H1 (cell line): Measurements from ENCODE around the gene DCHS1. TPM values are rescaled to one million over a fixed set of nuclear protein-coding genes. Genes with fewer than 3 reads are reported as not detected.

ENCODE experiments used
- CTCF ChIA-PET: fragments of 300-600 bp; sonication (Branson Sonifier 250); formaldehyde crosslinking; loops from one replicate; lab custom pipeline; 2021; ENCODE audit not compliant: partially characterized antibody; lab: Charles Lee
- POLR2A ChIA-PET: fragments of 300-600 bp; sonication (Branson Sonifier 250); formaldehyde crosslinking; loops from one replicate; lab custom pipeline; 2021; ENCODE audit warnings: inconsistent platforms; ENCODE audit not compliant: partially characterized antibody; lab: Charles Lee
- DNase-seq, 2 experiments: peaks; one replicate each; pipeline versions ENCODE4 v3.0.0 to v3.0.0-alpha.2; 2010 to 2022; ENCODE audit warnings: low spot score in 2 of 2, low read depth in 1 of 2, mixed read lengths in 1 of 2
- FAIRE-seq: peaks from 2 replicates; lab custom pipeline; 2011; peaks lifted over from hg19 to GRCh38; lab: Jason Lieb, UNC
- H2AFZ ChIP-seq: 2 replicates; pipeline ENCODE4 v1.8.1; 2012; ENCODE audit warnings: low read length, inconsistent platforms
- H2AK5ac ChIP-seq: 2 replicates; pipeline ENCODE4 v1.6.1; 2013; ENCODE audit warnings: low read depth, low read length
- H2BK120ac ChIP-seq: replicated peaks from 2 replicates; pipeline ENCODE3; 2013; ENCODE audit warnings: low read depth, low read length, inconsistent platforms
- H2BK12ac ChIP-seq: 2 replicates; pipeline ENCODE4 v1.6.1; 2013; ENCODE audit warnings: low read depth, low read length
- H2BK15ac ChIP-seq: 2 replicates; pipeline ENCODE4 v1.6.1; 2013; ENCODE audit warnings: low read length
- H2BK20ac ChIP-seq: 2 replicates; pipeline ENCODE4 v1.6.1; 2013; ENCODE audit warnings: low read length
- H2BK5ac ChIP-seq: 2 replicates; pipeline ENCODE4 v1.6.1; 2013; ENCODE audit warnings: low read depth, low read length
- H3K14ac ChIP-seq: 2 replicates; pipeline ENCODE4 v1.6.1; 2013; ENCODE audit warnings: inconsistent platforms; ENCODE audit not compliant: insufficient read length
- H3K18ac ChIP-seq: 2 replicates; pipeline ENCODE4 v1.6.1; 2013; ENCODE audit warnings: low read length; ENCODE audit errors: extremely low read depth
- H3K23ac ChIP-seq: 2 replicates; pipeline ENCODE4 v1.6.1; 2013; ENCODE audit warnings: inconsistent platforms; ENCODE audit not compliant: insufficient read length
- H3K23me2 ChIP-seq: 2 replicates; pipeline ENCODE4 v1.6.1; 2013; ENCODE audit warnings: low read depth, low read length
- H3K27ac ChIP-seq: 2 replicates; pipeline ENCODE4 v1.6.1; 2011; ENCODE audit warnings: low read depth, low read length, inconsistent platforms
- H3K27me3 ChIP-seq, 4 experiments: replicated peaks in 1 of 4; 1 replicate in 1 of 4; 2 replicates in 3 of 4; pipeline versions ENCODE4 v1.6.1 to v1.8.1; 2011 to 2013; ENCODE audit warnings: low read length in 3 of 4, mild to moderate bottlenecking in 3 of 4, inconsistent platforms in 2 of 4, mixed read lengths in 2 of 4, moderate library complexity in 1 of 4; ENCODE audit not compliant: control insufficient read depth in 3 of 4, insufficient read depth in 3 of 4; ENCODE audit errors: extremely low read depth in 1 of 4
- H3K36me3 ChIP-seq, 4 experiments: 2 replicates each; pipeline versions ENCODE4 v1.6.1 to v1.8.1; 2011 to 2013; ENCODE audit warnings: mild to moderate bottlenecking in 4 of 4, low read length in 3 of 4, moderate library complexity in 2 of 4, control low read depth in 1 of 4, inconsistent platforms in 1 of 4; ENCODE audit not compliant: insufficient read depth in 4 of 4, control insufficient read depth in 2 of 4
- H3K4ac ChIP-seq: replicated peaks from 2 replicates; pipeline ENCODE3; 2013; ENCODE audit warnings: low read length, low read depth, mixed read lengths, inconsistent platforms; ENCODE audit not compliant: insufficient read length
- H3K4me1 ChIP-seq, 4 experiments: replicated peaks in 1 of 4; 1 replicate in 1 of 4; 2 replicates in 3 of 4; pipeline versions ENCODE4 v1.6.1 to v1.8.1; 2011 to 2013; ENCODE audit warnings: low read length in 3 of 4, inconsistent platforms in 2 of 4, mixed read lengths in 1 of 4; ENCODE audit not compliant: insufficient read depth in 4 of 4, control insufficient read depth in 3 of 4
- H3K4me2 ChIP-seq, 2 experiments: 2 replicates each; pipeline versions ENCODE4 v1.6.1 to v1.8.1; 2011 to 2013; ENCODE audit warnings: low read depth in 2 of 2, low read length in 2 of 2, control low read depth in 1 of 2, inconsistent platforms in 1 of 2, mild to moderate bottlenecking in 1 of 2; ENCODE audit not compliant: insufficient read depth in 1 of 2
- H3K4me3 ChIP-seq, 4 experiments: fragments of 200-600, 300-600 bp in 1 of 4; sonication (generic), shearing (Covaris generic), sonication (Bioruptor Twin) in 1 of 4; 2 replicates each; pipeline versions ENCODE4 v1.5.1 to v1.8.1; 2011 to 2016; ENCODE audit warnings: low read length in 4 of 4, low read depth in 3 of 4, control low read depth in 2 of 4, inconsistent platforms in 2 of 4, mild to moderate bottlenecking in 2 of 4, mixed read lengths in 1 of 4, moderate library complexity in 1 of 4; ENCODE audit not compliant: insufficient read depth in 2 of 4; ENCODE audit errors: extremely low read depth in 1 of 4
- H3K56ac ChIP-seq: replicated peaks from 2 replicates; pipeline ENCODE3; 2013; ENCODE audit warnings: low read depth, mild to moderate bottlenecking, mixed read lengths, low read length, inconsistent platforms; ENCODE audit not compliant: insufficient read length
- H3K79me1 ChIP-seq: 2 replicates; pipeline ENCODE4 v1.6.1; 2013; ENCODE audit warnings: low read depth, low read length, control low read depth
- H3K79me2 ChIP-seq, 2 experiments: 2 replicates each; pipeline versions ENCODE4 v1.6.1 to v1.8.1; 2012 to 2013; ENCODE audit warnings: low read length in 2 of 2, mild to moderate bottlenecking in 2 of 2, inconsistent platforms in 1 of 2; ENCODE audit not compliant: insufficient read depth in 2 of 2, control insufficient read depth in 1 of 2
- H3K9ac ChIP-seq, 4 experiments: replicated peaks in 1 of 4; 1 replicate in 1 of 4; 2 replicates in 3 of 4; pipeline versions ENCODE4 v1.6.1 to v1.8.1; 2011 to 2013; ENCODE audit warnings: low read depth in 3 of 4, low read length in 3 of 4, control low read depth in 2 of 4, mild to moderate bottlenecking in 2 of 4, moderate library complexity in 2 of 4, inconsistent platforms in 1 of 4; ENCODE audit errors: extremely low read depth in 1 of 4
- H3K9me3 ChIP-seq, 2 experiments: 2 replicates each; pipeline versions ENCODE4 v1.6.1 to v1.8.1; 2012 to 2013; ENCODE audit warnings: mild to moderate bottlenecking in 2 of 2, moderate library complexity in 2 of 2, control low read depth in 1 of 2, inconsistent platforms in 1 of 2, low read depth in 1 of 2, low read length in 1 of 2, mixed read lengths in 1 of 2; ENCODE audit not compliant: insufficient read depth in 2 of 2
- H4K20me1 ChIP-seq, 2 experiments: replicated peaks in 1 of 2; 2 replicates each; pipeline versions ENCODE3 to v1.8.1; 2011 to 2013; ENCODE audit warnings: inconsistent platforms in 2 of 2, low read length in 2 of 2, mild to moderate bottlenecking in 1 of 2; ENCODE audit not compliant: insufficient read depth in 2 of 2, control insufficient read depth in 1 of 2
- H4K5ac ChIP-seq: 2 replicates; pipeline ENCODE4 v1.6.1; 2013; ENCODE audit warnings: low read length, low read depth, mixed read lengths, inconsistent platforms; ENCODE audit not compliant: insufficient read length
- H4K8ac ChIP-seq: 2 replicates; pipeline ENCODE4 v1.8.0; 2013; ENCODE audit warnings: mild to moderate bottlenecking, moderate library complexity, low read length, inconsistent platforms; ENCODE audit not compliant: insufficient read depth; ENCODE audit errors: extremely low read depth
- H4K91ac ChIP-seq: replicated peaks from 2 replicates; pipeline ENCODE3; 2013; ENCODE audit warnings: low read length, mixed read lengths, inconsistent platforms; ENCODE audit not compliant: insufficient read length
- CTBP2 ChIP-seq: IDR thresholded peaks from 2 replicates; pipeline ENCODE4 v1.7.0; 2011; ENCODE audit warnings: borderline replicate concordance, mild to moderate bottlenecking, moderate library complexity, mixed read lengths, low read length; ENCODE audit not compliant: insufficient read depth, insufficient read length
- KDM4A ChIP-seq: IDR thresholded peaks from one replicate; pipeline ENCODE4 v1.7.1; 2012; ENCODE audit warnings: low read depth, mild to moderate bottlenecking, moderate library complexity, low read length, inconsistent platforms; ENCODE audit not compliant: severe bottlenecking
- WGBS, 2 experiments: shearing (Covaris generic) in 1 of 2; methylation state at CpG; one replicate each; pipeline versions ENCODE4 v1.1.6 to v1.1.7; 2013 to 2015; ENCODE audit warnings: low lambda C conversion rate in 2 of 2, mixed read lengths in 2 of 2, inconsistent platforms in 1 of 2, low coverage in 1 of 2, missing lambda C conversion rate in 1 of 2; ENCODE audit not compliant: insufficient replicate concordance in 2 of 2, insufficient coverage in 1 of 2, insufficient read length in 1 of 2; ENCODE audit errors: extremely low coverage in 1 of 2, missing lambda C conversion rate in 1 of 2; 5-methylcytosine and 5-hydroxymethylcytosine counted together
- long read RNA-seq, 2 experiments: library from RNA in 1 of 2; library from capped mRNA in 1 of 2; stranded (forward); transcript quantifications; one replicate each; pipeline ENCODE4 v2.0.0, GENCODE V29; 2021; ENCODE audit warnings: inconsistent platforms in 1 of 2
- polyA minus RNA-seq, 3 experiments: library from RNA; depleted of rRNA, polyadenylated mRNA; stranded (reverse); fragments of >200 nt; gene quantifications; 1 replicate in 2 of 3; 2 replicates in 1 of 3; pipeline ENCODE4 v1.2.3, GENCODE V29; 2011
- polyA plus RNA-seq, 7 experiments: library from polyadenylated mRNA; depleted of rRNA in 3 of 7; stranded (reverse) in 5 of 7; unstranded in 2 of 7; fragments of >200 nt in 5 of 7; fragments of 200-250 nt in 2 of 7; gene quantifications; 1 replicate in 5 of 7; 2 replicates in 1 of 7; 4 replicates in 1 of 7; pipeline versions ENCODE4 v1.2.1 to v1.2.3, GENCODE V29; 2011 to 2013; ENCODE audit warnings: missing spikeins in 2 of 7, mixed read lengths in 2 of 7
- total RNA-seq: library from RNA; stranded (reverse); fragmentation: NEBNext Ultra II Directional; extraction: Animal tissue kit (Norgen Biotek cat#: 25700); gene quantifications from 2 replicates; pipeline ENCODE4 v1.2.1, GENCODE V29; 2021

The DCHS1 gene, protein sequence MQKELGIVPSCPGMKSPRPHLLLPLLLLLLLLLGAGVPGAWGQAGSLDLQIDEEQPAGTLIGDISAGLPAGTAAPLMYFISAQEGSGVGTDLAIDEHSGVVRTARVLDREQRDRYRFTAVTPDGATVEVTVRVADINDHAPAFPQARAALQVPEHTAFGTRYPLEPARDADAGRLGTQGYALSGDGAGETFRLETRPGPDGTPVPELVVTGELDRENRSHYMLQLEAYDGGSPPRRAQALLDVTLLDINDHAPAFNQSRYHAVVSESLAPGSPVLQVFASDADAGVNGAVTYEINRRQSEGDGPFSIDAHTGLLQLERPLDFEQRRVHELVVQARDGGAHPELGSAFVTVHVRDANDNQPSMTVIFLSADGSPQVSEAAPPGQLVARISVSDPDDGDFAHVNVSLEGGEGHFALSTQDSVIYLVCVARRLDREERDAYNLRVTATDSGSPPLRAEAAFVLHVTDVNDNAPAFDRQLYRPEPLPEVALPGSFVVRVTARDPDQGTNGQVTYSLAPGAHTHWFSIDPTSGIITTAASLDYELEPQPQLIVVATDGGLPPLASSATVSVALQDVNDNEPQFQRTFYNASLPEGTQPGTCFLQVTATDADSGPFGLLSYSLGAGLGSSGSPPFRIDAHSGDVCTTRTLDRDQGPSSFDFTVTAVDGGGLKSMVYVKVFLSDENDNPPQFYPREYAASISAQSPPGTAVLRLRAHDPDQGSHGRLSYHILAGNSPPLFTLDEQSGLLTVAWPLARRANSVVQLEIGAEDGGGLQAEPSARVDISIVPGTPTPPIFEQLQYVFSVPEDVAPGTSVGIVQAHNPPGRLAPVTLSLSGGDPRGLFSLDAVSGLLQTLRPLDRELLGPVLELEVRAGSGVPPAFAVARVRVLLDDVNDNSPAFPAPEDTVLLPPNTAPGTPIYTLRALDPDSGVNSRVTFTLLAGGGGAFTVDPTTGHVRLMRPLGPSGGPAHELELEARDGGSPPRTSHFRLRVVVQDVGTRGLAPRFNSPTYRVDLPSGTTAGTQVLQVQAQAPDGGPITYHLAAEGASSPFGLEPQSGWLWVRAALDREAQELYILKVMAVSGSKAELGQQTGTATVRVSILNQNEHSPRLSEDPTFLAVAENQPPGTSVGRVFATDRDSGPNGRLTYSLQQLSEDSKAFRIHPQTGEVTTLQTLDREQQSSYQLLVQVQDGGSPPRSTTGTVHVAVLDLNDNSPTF (N-terminal part only)
- total RNA-seq (10.5 and 11.3 TPM in 2 replicates), polyA plus RNA-seq (2011; rRNA removed) (8.2 and 8.9 TPM in 2 replicates), polyA minus RNA-seq (2011; rRNA and poly(A)+ RNA removed) (16.6 and 19.1 TPM in 2 replicates)
- polyA plus RNA-seq (2011; cell fraction: cytosol; rRNA removed) = 3.2 TPM
- polyA plus RNA-seq (2011; cell fraction: nucleus; rRNA removed) = 15.6 TPM
- polyA plus RNA-seq (2012, experiment 1 of 2) = 3.9 to 8.0 TPM (median 7.0 TPM) in 4 replicates
- polyA plus RNA-seq (2012, experiment 2 of 2) = 5.8 TPM
- 7.3 TPM for polyA plus RNA-seq (2013, experiment 1 of 2)
- 5.6 TPM for polyA plus RNA-seq (2013, experiment 2 of 2)
- 9.2 TPM for polyA minus RNA-seq (2011; cell fraction: cytosol; rRNA and poly(A)+ RNA removed)
- 13.0 TPM for polyA minus RNA-seq (2011; cell fraction: nucleus; rRNA and poly(A)+ RNA removed)
- long read RNA-seq, experiment 1, partial matches to known transcripts = 3 of 16 reads
- long read RNA-seq, experiment 1, other reads (novel, unspliced or antisense) = 13 of 16 reads
- long read RNA-seq, experiment 2 = 0 reads

DNA sequence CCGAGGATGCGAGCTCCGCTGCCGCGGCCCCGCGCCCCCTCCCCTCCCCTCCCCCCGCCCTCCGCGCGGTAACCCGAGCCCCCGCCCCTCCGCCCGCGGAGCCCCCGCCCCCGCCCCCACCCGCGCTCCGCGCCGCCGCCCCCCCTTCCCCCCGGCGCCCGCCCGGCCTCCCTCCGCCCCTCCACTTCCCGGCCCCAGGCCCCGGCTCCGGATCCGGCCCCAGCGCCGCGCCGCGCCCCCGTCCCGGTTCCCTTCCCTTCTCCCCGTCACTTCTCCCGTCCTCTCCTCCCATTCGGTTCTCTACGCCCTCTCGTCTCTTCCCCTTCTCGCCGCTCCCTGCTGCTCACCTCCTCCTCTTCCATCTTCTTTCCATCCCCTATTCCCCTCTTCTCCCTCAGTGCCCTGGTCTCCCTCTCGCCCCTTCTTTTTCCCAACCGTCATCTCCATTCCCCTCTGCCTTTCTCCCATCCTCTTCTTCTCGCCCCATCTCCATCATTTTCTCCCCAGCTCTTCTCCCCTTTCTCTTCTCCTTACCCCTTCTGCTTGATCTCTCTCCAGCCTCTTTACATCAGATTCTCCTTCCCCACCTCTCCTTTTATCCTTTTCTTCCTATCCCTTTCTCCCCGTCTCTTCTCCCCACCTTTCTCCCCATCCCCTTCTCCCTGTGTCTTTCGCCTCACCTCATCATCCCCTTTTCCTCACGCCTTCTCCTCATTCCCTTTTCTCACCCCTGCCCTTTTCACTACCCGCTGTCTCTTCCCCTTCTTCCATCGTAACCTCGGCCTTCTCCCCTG lies at the start of gene DCHS1:
Gene DCHS1 (minus strand): TSS at position 20 of the 794 bp plus-strand sequence. CDS start 14,196 bp downstream, outside the sequence.
- Histone ChIP-seq H3K23me2 (peaks cover 9% of the 10 kb centered on the region), H3K23ac (no peak within 1 kb of the TSS), H2BK12ac (peak within 1 kb of the TSS; percentile 42; the same call in 1 of the 2 replicates), H2BK20ac (no peak within 1 kb of the TSS), H3K79me2 (no peaks in the 10 kb centered on the region), H3K56ac (no peak within 1 kb of the TSS), H2BK5ac (peak within 1 kb of the TSS; percentile 55; the same call in 1 of the 2 replicates), H3K27me3 (peaks cover 1 to 36% (median 32%) of the 10 kb centered on the region in 4 experiments), H3K4me1 (peaks cover 0 to 7% (median 6%) of the 10 kb centered on the region in 4 experiments; a peak in 4 of 7 replicates), H2BK120ac (no peak within 1 kb of the TSS), H2AK5ac (peak within 1 kb of the TSS; percentile 33; the same call in 1 of the 2 replicates), H3K4ac (no peak within 1 kb of the TSS), H3K4me3 (peak within 1 kb of the TSS; percentile 60 to 91 (median 66)), H4K20me1 (peaks cover 0 to 3% of the 10 kb centered on the region in 2 experiments), H3K14ac (no peak within 1 kb of the TSS), H3K18ac (no peak within 1 kb of the TSS; the same call in 1 of the 2 replicates), H3K79me1 (no peaks in the 10 kb centered on the region), H3K4me2 (peak within 1 kb of the TSS; percentile 83 to 92), H3K27ac (no peak within 1 kb of the TSS), H3K36me3 (no peaks in the 10 kb centered on the region), H3K9ac (peak within 1 kb of the TSS in 1 of 4 experiments; percentile 56; a peak in 1 of 7 replicates), H2BK15ac (peak within 1 kb of the TSS; percentile 77; the same call in 1 of the 2 replicates), H3K9me3 (no peaks in the 10 kb centered on the region), H2AFZ (peak within 1 kb of the TSS; percentile 95), H4K8ac (peak within 1 kb of the TSS; percentile 40), H4K5ac (no peak within 1 kb of the TSS), H4K91ac (no peak within 1 kb of the TSS)
- ChIA-PET POLR2A (interaction anchor here (0.5 to 1.4 kb wide), 6 partner anchors 8 to 47 kb away, joined by 3 read pairs; no protein-coding TSS in a partner anchor), CTCF (interaction anchor here (0.6 to 4.9 kb wide), 7 partner anchors 12 to 125 kb away, joined by 3 to 36 read pairs (median 4); partner anchors contain the start of gene TAF10)
- FAIRE-seq (no peak), DNase-seq (peak in 1 of 2 experiments; percentile 67)
- WGBS, 2 experiments = 2% methylated on average over 15 of the region's 56 CpGs; no CpG with 5 or more reads in 1 of the 2 experiments
- peak; percentile 71 for TF ChIP-seq CTBP2
- peak; percentile 60 for TF ChIP-seq KDM4A
